Tibial nerve (tissue), 4 donors: ENCODE data around the gene DAZAP1. TPM values are rescaled to one million over a fixed set of nuclear protein-coding genes. Genes with fewer than 3 reads are reported as not detected.

Experiments
- DNase-seq, 2 donors: peaks; one replicate each; pipeline ENCODE4 v3.0.0-alpha.2; 2019; ENCODE audit warnings: low spot score in 2 of 2
- H3K27ac ChIP-seq, 4 donors: fragments of 200-600 bp; sonication (generic) in 3 of 4; one replicate each; pipeline ENCODE4 v1.5.1; 2017 to 2019; ENCODE audit warnings: mild to moderate bottlenecking in 1 of 4
- H3K27me3 ChIP-seq, 2 donors: fragments of 200-600 bp; sonication (generic) in 1 of 2; one replicate each; pipeline versions ENCODE4 v1.5.1 to v1.6.0; 2017 to 2019
- H3K36me3 ChIP-seq, 3 donors: fragments of 200-600 bp; sonication (generic); one replicate each; pipeline ENCODE4 v1.5.1; 2018 to 2019
- H3K4me1 ChIP-seq, 4 donors: fragments of 200-600 bp; sonication (generic) in 3 of 4; one replicate each; pipeline ENCODE4 v1.5.1; 2017 to 2019
- H3K4me3 ChIP-seq, 4 donors: fragments of 200-600 bp; sonication (generic) in 3 of 4; one replicate each; pipeline ENCODE4 v1.5.1; 2017 to 2019; ENCODE audit warnings: mild to moderate bottlenecking in 1 of 4, moderate library complexity in 1 of 4
- H3K9me3 ChIP-seq, 4 donors: fragments of 200-600 bp; sonication (generic) in 3 of 4; one replicate each; pipeline ENCODE4 v1.5.1; 2017 to 2019
- CTCF ChIP-seq, 5 experiments: fragments of 200-600 bp in 3 of 5; fragments of 450-650 bp in 2 of 5; sonication (generic) in 3 of 5; IDR thresholded peaks; one replicate each; pipeline ENCODE4 v1.5.1; 2016 to 2019; ENCODE audit warnings: antibody characterized with exemption in 5 of 5, mild to moderate bottlenecking in 3 of 5, moderate library complexity in 2 of 5
- EP300 ChIP-seq, 2 donors: sonication (generic); formaldehyde crosslinking; IDR thresholded peaks; one replicate each; pipeline ENCODE4 v1.6.1; 2017; ENCODE audit warnings: antibody characterized with exemption in 2 of 2, mild to moderate bottlenecking in 1 of 2
- POLR2A ChIP-seq, 2 donors: fragments of 450-650 bp; IDR thresholded peaks; one replicate each; pipeline ENCODE4 v1.6.1; 2017; ENCODE audit warnings: antibody characterized with exemption in 2 of 2, mild to moderate bottlenecking in 2 of 2, moderate library complexity in 2 of 2
- WGBS, 2 donors: methylation state at CpG; one replicate each; pipeline ENCODE4 v1.1.5; 2018; 5-methylcytosine and 5-hydroxymethylcytosine counted together
- total RNA-seq, 4 donors: library from RNA; depleted of rRNA; stranded (reverse); fragments of >200 nt; gene quantifications; one replicate each; pipeline ENCODE4 v1.1.0, GENCODE V29; 2016

The DAZAP1 gene
- total RNA-seq, 4 donors from 2014 or later: 34.3 to 68.4 (median 61.0) TPM

GRCh38 chr19:1483979-1484428 lies 76.6 kb downstream of the DAZAP1 start:
- WGBS, 2 donors: 87 to 96% methylated on average over 10 to 20 of the region's 23 CpGs
- DNase-seq: no peak

More at GRCh38 chr19:1483979-1484428, 76.6 kb downstream of the DAZAP1 start:
- Histone ChIP-seq H3K27me3 (no peaks in the 10 kb centered on the region), H3K36me3 (no peaks in the 10 kb centered on the region), H3K4me3 (no peak overlapping the region), H3K9me3 (no peaks in the 10 kb centered on the region), H3K4me1 (peaks cover 0 to 9% (median 3%) of the 10 kb centered on the region in 4 donors), H3K27ac (no peak overlapping the region)
- TF ChIP-seq POLR2A (IDR thresholded peaks at IDR 0.05) (no peak), EP300 (IDR thresholded peaks at IDR 0.05) (no peak), CTCF (IDR thresholded peaks at IDR 0.05) (no peak)

Other genes starting within 250 kb of the DAZAP1 start
- 100 to 1,000 TPM in 1 of 4 donors, 10 to 100 TPM in 3; 26.6 to 105 (median 39.3) TPM for gene SBNO2, start 233.3 kb upstream of the DAZAP1 start, total RNA-seq
- gene STK11, start 201.8 kb upstream of the DAZAP1 start, total RNA-seq: 10 to 100 TPM; 52.5 to 91.2 (median 68.7) TPM
- gene CBARP, start 169.6 kb upstream of the DAZAP1 start, total RNA-seq: 1 to 10 TPM in 2 of 4 donors, under 1 TPM in 2; 0.22 to 3.9 (median 1.4) TPM
- 100 to 1,000 TPM in 3 of 4 donors, 10 to 100 TPM in 1; 67.5 to 140 (median 127) TPM for gene ATP5F1D, start 165.8 kb upstream of the DAZAP1 start, total RNA-seq
- 10 to 100 TPM; 17.4 to 51.9 (median 39.4) TPM for gene MIDN, start 159.0 kb upstream of the DAZAP1 start, total RNA-seq
- 100 to 1,000 TPM; 389 to 640 (median 576) TPM for gene CIRBP, start 138.3 kb upstream of the DAZAP1 start, total RNA-seq
- 10 to 100 TPM; 25.5 to 80.7 (median 52.0) TPM for gene FAM174C, start 132.1 kb upstream of the DAZAP1 start, total RNA-seq
- gene EFNA2, start 121.7 kb upstream of the DAZAP1 start, total RNA-seq: not detected
- 100 to 1,000 TPM; 146 to 162 (median 151) TPM for gene NDUFS7, start 23.7 kb upstream of the DAZAP1 start, total RNA-seq
- gene GAMT, start 6.0 kb upstream of the DAZAP1 start, total RNA-seq: 100 to 1,000 TPM in 2 of 4 donors, 10 to 100 TPM in 2; 43.8 to 120 (median 94.4) TPM
- gene RPS15, start 30.8 kb downstream of the DAZAP1 start, total RNA-seq: 1,000 to 10,000 TPM; 4,239 to 4,988 (median 4,337) TPM
- gene APC2, start 42.5 kb downstream of the DAZAP1 start, total RNA-seq: 10 to 100 TPM in 1 of 4 donors, 1 to 10 TPM in 3; 1.7 to 10.2 (median 4.2) TPM
- 10 to 100 TPM; 22.4 to 47.4 (median 33.8) TPM for gene C19orf25, start 71.6 kb downstream of the DAZAP1 start, total RNA-seq
- 1 to 10 TPM; 1.3 to 4.9 (median 2.2) TPM for gene PCSK4, start 82.8 kb downstream of the DAZAP1 start, total RNA-seq
- 1 to 10 TPM; 1.2 to 4.6 (median 2.9) TPM for gene REEP6, start 83.6 kb downstream of the DAZAP1 start, total RNA-seq
- gene ADAMTSL5, start 105.4 kb downstream of the DAZAP1 start, total RNA-seq: 10 to 100 TPM; 17.4 to 54.8 (median 42.6) TPM
- 1 to 10 TPM in 2 of 4 donors, under 1 TPM in 2; 0.21 to 6.3 (median 1.1) TPM for gene PLK5, start 116.5 kb downstream of the DAZAP1 start, total RNA-seq
- 10 to 100 TPM; 19.4 to 32.7 (median 27.4) TPM for gene MEX3D, start 160.7 kb downstream of the DAZAP1 start, total RNA-seq
- gene MBD3, start 185.3 kb downstream of the DAZAP1 start, total RNA-seq: 100 to 1,000 TPM in 1 of 4 donors, 10 to 100 TPM in 3; 62.9 to 144 (median 91.4) TPM
- gene UQCR11, start 197.9 kb downstream of the DAZAP1 start, total RNA-seq: 10 to 100 TPM; 58.8 to 95.7 (median 66.0) TPM
- gene TCF3, start 245.0 kb downstream of the DAZAP1 start, total RNA-seq: 100 to 1,000 TPM in 1 of 4 donors, 10 to 100 TPM in 3; 23.4 to 299 (median 37.3) TPM